OCI-LY7 (cell line): ENCODE measurements around the gene TAF4. TPM values are rescaled to one million over a fixed set of nuclear protein-coding genes. Genes with fewer than 3 reads are reported as not detected.

Experiments used
- BruUV-seq: library from RNA; stranded (reverse); fragments of 400-500 nt; replicated peaks from 2 replicates; lab custom pipeline; 2021; lab: Mats Ljungman, UMichigan
- CTCF ChIA-PET: fragments of 300-600 bp; sonication (Branson Sonifier 250); formaldehyde crosslinking; loops from one replicate; lab custom pipeline; 2022; ENCODE audit warnings: antibody characterized with exemption; ENCODE audit not compliant: unreplicated experiment; lab: Charles Lee
- POLR2A ChIA-PET: fragments of 300-600 bp; sonication (Branson Sonifier 250); formaldehyde crosslinking; loops from one replicate; lab custom pipeline; 2022; ENCODE audit warnings: antibody characterized with exemption; lab: Charles Lee
- DNase-seq: peaks from one replicate; pipeline ENCODE4 v3.0.0-alpha.2; 2015; ENCODE audit warnings: low spot score
- H2AFZ ChIP-seq: fragments of 200-600 bp; sonication (generic), shearing (Covaris generic); 2 replicates; pipeline ENCODE4 v1.6.1; 2014; ENCODE audit warnings: mild to moderate bottlenecking, antibody characterized with exemption, low read length, moderate library complexity
- H3K27ac ChIP-seq: fragments of 200-600 bp; sonication (generic); 2 replicates; pipeline ENCODE4 v1.5.1; 2014; ENCODE audit warnings: mixed run types, low read depth, mild to moderate bottlenecking, moderate library complexity, low read length, inconsistent platforms; ENCODE audit not compliant: poor library complexity, severe bottlenecking
- H3K36me3 ChIP-seq: fragments of 200-600 bp; sonication (generic); 2 replicates; pipeline ENCODE4 v1.6.1; 2014; ENCODE audit warnings: mild to moderate bottlenecking, antibody characterized with exemption, low read length, moderate library complexity, mixed read lengths; ENCODE audit not compliant: insufficient read depth
- H3K4me1 ChIP-seq: fragments of 200-600 bp; sonication (generic); 2 replicates; pipeline ENCODE4 v1.5.1; 2014; ENCODE audit warnings: mild to moderate bottlenecking, low read length; ENCODE audit not compliant: insufficient read depth, poor library complexity, severe bottlenecking
- H3K4me2 ChIP-seq: fragments of 200-600 bp; sonication (generic); 2 replicates; pipeline ENCODE4 v1.6.1; 2014; ENCODE audit warnings: mild to moderate bottlenecking, low read length
- H3K4me3 ChIP-seq: fragments of 200-600 bp; sonication (generic); 2 replicates; pipeline ENCODE4 v1.5.1; 2014; ENCODE audit warnings: mild to moderate bottlenecking, low read depth, low read length; ENCODE audit not compliant: poor library complexity, severe bottlenecking
- H3K79me2 ChIP-seq: fragments of 200-600 bp; sonication (generic); 2 replicates; pipeline ENCODE4 v1.6.1; 2016; ENCODE audit warnings: low read depth, mild to moderate bottlenecking, low read length, moderate library complexity, mixed read lengths; ENCODE audit not compliant: insufficient read depth
- H3K9me2 ChIP-seq: fragments of 200-600 bp; sonication (generic); 2 replicates; pipeline ENCODE4 v1.6.1; 2016; ENCODE audit warnings: mild to moderate bottlenecking, low read length, mixed read lengths; ENCODE audit not compliant: insufficient read depth
- H3K9me3 ChIP-seq: fragments of 200-600 bp; sonication (generic); 2 replicates; pipeline ENCODE4 v1.6.1; 2014; ENCODE audit warnings: mild to moderate bottlenecking, mixed run types, low read length, mixed read lengths
- H4K20me1 ChIP-seq: fragments of 200-600 bp; sonication (generic); 2 replicates; pipeline ENCODE4 v1.6.1; 2014; ENCODE audit warnings: mild to moderate bottlenecking, antibody characterized with exemption, low read length, moderate library complexity, mixed read lengths; ENCODE audit not compliant: insufficient read depth
- EZH2phosphoT487 ChIP-seq: fragments of 200-600 bp; sonication (generic); IDR thresholded peaks from 2 replicates; pipeline ENCODE4 v1.6.1; 2018; ENCODE audit warnings: low read depth, borderline replicate concordance, mild to moderate bottlenecking, mixed run types, antibody characterized with exemption, low read length, moderate library complexity, mixed read lengths
- intact Hi-C: fragments of 100-400 bp; cut with micrococcal nuclease; formaldehyde crosslinking; loops from one replicate; pipeline ENCODE4 v1.10.0; 2022; ENCODE audit not compliant: unreplicated experiment
- total RNA-seq, 2 experiments: library from RNA; depleted of rRNA in 1 of 2; stranded (reverse); fragments of >200 nt in 1 of 2; shearing (Covaris generic) in 1 of 2; gene quantifications; 2 replicates each; pipeline ENCODE4 v1.2.3, GENCODE V29; 2014 to 2022
- TF ChIP-seq, protein P1 (sequence below): fragments of 200-600 bp; sonication (generic); conservative IDR thresholded peaks from 2 replicates; pipeline ENCODE4 v1.5.1; 2014; ENCODE audit warnings: mild to moderate bottlenecking, antibody characterized with exemption, low read length, moderate library complexity, mixed read lengths

The TAF4 gene
- total RNA-seq, 2 experiments from 2014 or later, result 11.2 to 38.9 TPM

DNA sequence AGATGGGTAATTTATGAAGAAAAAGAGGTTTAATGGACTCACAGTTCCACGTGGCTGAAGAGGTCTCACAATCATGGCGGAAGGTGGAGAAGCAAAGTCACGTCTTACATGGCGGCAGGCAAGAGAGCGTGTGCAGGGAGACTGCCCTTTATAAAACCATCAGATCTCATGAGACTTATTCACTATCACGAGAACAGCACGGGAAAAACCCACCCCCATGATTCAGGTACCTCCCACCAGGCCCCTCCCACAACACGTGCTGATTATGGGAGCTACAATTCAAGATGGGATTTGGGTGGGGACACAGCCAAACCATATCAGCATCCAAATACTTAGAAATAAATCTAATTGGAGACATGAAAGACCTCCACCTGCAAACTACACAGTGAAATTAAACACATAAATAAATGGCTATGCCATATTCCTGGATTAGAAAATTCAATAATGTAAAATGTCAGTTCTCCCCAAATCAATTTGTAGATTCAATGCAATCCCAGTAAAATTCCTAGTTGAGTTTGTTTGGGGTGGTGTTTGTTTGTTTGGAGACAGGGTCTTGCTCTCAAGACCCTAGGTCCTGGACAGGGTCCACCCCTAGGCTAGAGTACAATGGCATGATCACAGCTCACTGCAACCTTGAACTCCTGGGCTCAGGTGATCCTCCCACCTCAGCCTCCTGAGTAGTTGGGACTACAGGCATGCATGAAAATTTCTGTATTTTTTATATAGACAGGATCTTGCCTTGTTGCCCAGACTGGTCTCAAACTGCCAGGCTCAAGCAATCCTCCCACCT is 101.6 kb downstream of the TAF4 start:
- no peaks in the 10 kb centered on the region for H3K36me3 ChIP-seq
- H3K79me2 ChIP-seq, result no peaks in the 10 kb centered on the region
- no TSS peak for BruUV-seq
- H3K9me3 ChIP-seq, result no peaks in the 10 kb centered on the region
- no peak overlapping the region for H2AFZ ChIP-seq
- no peak overlapping the region for H3K4me2 ChIP-seq
- POLR2A ChIA-PET, result no interaction called here
- DNase-seq, result no peak
- H4K20me1 ChIP-seq, result no peaks in the 10 kb centered on the region; the same call in 1 of the 2 replicates
- no peaks in the 10 kb centered on the region for H3K4me1 ChIP-seq
- TF ChIP-seq EZH2phosphoT487, result no peak
- TF ChIP-seq, protein P1, sequence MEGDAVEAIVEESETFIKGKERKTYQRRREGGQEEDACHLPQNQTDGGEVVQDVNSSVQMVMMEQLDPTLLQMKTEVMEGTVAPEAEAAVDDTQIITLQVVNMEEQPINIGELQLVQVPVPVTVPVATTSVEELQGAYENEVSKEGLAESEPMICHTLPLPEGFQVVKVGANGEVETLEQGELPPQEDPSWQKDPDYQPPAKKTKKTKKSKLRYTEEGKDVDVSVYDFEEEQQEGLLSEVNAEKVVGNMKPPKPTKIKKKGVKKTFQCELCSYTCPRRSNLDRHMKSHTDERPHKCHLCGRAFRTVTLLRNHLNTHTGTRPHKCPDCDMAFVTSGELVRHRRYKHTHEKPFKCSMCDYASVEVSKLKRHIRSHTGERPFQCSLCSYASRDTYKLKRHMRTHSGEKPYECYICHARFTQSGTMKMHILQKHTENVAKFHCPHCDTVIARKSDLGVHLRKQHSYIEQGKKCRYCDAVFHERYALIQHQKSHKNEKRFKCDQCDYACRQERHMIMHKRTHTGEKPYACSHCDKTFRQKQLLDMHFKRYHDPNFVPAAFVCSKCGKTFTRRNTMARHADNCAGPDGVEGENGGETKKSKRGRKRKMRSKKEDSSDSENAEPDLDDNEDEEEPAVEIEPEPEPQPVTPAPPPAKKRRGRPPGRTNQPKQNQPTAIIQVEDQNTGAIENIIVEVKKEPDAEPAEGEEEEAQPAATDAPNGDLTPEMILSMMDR, result no peak
- no peak overlapping the region for H3K4me3 ChIP-seq
- CTCF ChIA-PET, result no interaction called here
- no peaks in the 10 kb centered on the region for H3K9me2 ChIP-seq
- H3K27ac ChIP-seq, result no peak overlapping the region
- intact Hi-C loops, result no loop called here

DNA sequence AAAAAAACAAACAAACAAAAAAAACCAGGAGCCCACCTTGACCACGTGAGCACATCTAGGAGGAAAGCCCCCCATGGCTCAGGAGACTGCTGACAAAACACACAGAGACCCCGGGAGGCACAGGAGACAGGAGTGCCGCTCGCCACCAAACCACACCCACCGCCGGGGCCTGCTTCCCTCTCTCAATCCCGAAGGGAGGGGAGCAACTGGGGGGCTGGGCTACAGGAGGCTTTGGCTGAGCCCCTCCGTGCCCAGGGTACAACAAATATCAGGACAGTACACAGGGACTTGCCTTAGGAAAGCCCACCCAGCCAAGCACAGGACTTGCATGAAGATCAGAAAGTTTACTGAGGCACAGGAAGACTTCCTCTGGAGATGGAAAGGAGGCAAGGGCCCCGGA is 102.5 kb downstream of the TAF4 start:
- ChIA-PET POLR2A (no interaction called here), CTCF (no interaction called here)
- TF ChIP-seq, protein P1, result no peak
- no peak for TF ChIP-seq EZH2phosphoT487
- DNase-seq, result no peak
- no peak overlapping the region for H3K27ac ChIP-seq
- no peak overlapping the region for H3K4me2 ChIP-seq
- intact Hi-C loops, result no loop called here
- no peaks in the 10 kb centered on the region for H3K4me1 ChIP-seq
- H4K20me1 ChIP-seq, result no peaks in the 10 kb centered on the region; the same call in 1 of the 2 replicates
- H3K36me3 ChIP-seq, result no peaks in the 10 kb centered on the region
- H3K4me3 ChIP-seq, result no peak overlapping the region
- BruUV-seq, result no TSS peak
- no peak overlapping the region for H2AFZ ChIP-seq
- no peaks in the 10 kb centered on the region for H3K9me2 ChIP-seq
- H3K79me2 ChIP-seq, result no peaks in the 10 kb centered on the region
- no peaks in the 10 kb centered on the region for H3K9me3 ChIP-seq

DNA sequence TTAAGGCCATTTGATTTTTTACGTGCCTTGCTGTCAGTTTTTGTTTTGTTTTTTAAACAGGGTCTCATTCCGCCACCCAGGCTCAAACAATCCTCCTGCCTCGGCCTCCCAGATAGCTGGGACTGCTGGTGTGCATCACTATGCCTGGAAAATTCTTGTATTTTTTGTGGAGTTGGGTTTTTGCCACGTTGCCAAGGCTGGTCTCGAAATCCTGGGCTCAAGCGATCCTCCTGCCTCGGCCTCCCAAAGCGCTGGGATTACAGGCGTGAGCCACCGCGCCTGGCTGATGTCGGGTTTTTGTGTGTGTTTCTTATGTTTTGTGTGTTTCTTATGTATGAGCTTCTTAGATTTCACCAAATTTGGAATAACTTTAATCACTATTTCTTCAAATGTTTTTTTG is 104.8 kb downstream of the TAF4 start:
- Histone ChIP-seq H3K79me2 (no peaks in the 10 kb centered on the region), H3K4me1 (no peaks in the 10 kb centered on the region), H3K36me3 (no peaks in the 10 kb centered on the region), H3K9me2 (no peaks in the 10 kb centered on the region), H3K4me3 (no peak overlapping the region), H2AFZ (no peak overlapping the region), H3K27ac (no peak overlapping the region), H4K20me1 (no peaks in the 10 kb centered on the region; the same call in 1 of the 2 replicates), H3K9me3 (no peaks in the 10 kb centered on the region), H3K4me2 (no peak overlapping the region)
- no TSS peak for BruUV-seq
- POLR2A ChIA-PET, result no interaction called here
- no peak for TF ChIP-seq EZH2phosphoT487
- TF ChIP-seq, protein P1, result no peak
- no peak for DNase-seq
- intact Hi-C loops, result no loop called here
- CTCF ChIA-PET, result no interaction called here
